NCI-H345 (cell line): ENCODE measurements around the gene HAO1.
"Not testable (repeated sequence)": the region's sequence is repeated elsewhere in the genome, so short reads cannot be mapped to it uniquely, and the experiment has no call there.

Experiments used
- DNase-seq: peaks from one replicate; lab custom pipeline; 2025; lab: John Stamatoyannopoulos, UW

Gene HAO1

GRCh38 chr20:7855545-7855944, 84.7 kb downstream of the HAO1 start:
- no peak for DNase-seq

GRCh38 chr20:7853493-7853892, 86.8 kb downstream of the HAO1 start:
- DNase-seq = no peak

GRCh38 chr20:7850775-7851490, 89.3 kb downstream of the HAO1 start:
- no peak for DNase-seq

- DNase-seq = no peak
Observed at GRCh38 chr20:7849675-7850074, 90.6 kb downstream of the HAO1 start.

- DNase-seq = no peak
Observed at GRCh38 chr20:7848351-7848750, 91.9 kb downstream of the HAO1 start.

GRCh38 chr20:7843613-7844012, 96.6 kb downstream of the HAO1 start:
- DNase-seq = no peak

GRCh38 chr20:7841971-7842310, 98.3 kb downstream of the HAO1 start:
- DNase-seq = no peak

- no peak for DNase-seq
Observed at GRCh38 chr20:7841291-7841970, 98.8 kb downstream of the HAO1 start.

- no peak for DNase-seq
Observed at GRCh38 chr20:7836076-7836475, 104.2 kb downstream of the HAO1 start.

GRCh38 chr20:7834441-7834840, 105.8 kb downstream of the HAO1 start:
- DNase-seq = not testable (repeated sequence)
